ENCODE data around the gene SSBP4.

DNA sequence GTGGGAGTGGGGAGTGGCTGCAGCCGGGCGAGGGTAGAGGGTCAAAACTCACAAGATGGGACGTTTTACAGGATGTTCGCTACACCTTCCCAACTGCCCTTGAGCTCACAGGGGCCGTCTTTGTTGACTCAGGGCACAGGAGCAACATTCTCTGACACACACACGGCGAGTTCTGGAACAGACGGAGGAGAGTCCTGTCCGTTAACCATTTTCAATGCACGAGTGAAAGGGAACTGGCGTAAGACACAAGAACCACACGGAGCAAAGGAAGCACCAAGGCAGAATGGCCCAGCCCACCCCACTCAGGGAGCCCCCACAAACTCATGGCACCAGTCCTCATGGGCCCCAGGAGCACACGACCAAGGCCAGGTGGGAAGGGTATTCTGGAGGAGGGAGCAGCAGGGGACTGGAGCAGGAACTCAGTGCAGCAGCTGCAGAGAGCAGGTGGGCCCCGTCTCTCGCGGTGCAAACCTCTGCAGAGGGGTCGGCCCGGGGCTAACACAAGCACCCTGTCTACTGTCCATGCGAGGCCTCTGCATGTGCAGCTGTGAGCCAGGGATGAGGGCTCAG is 56.6 kb downstream of the SSBP4 start:
- TF ChIP-seq EZH2 (IDR thresholded peaks at IDR 0.05; ENCODE audit: insufficient read depth, poor library complexity, severe bottlenecking) (no peak), EZH2phosphoT487 (IDR thresholded peaks at IDR 0.05; ENCODE audit: insufficient read depth, low read depth) (no peak)

Measured in GM23248 (cell line).